GM12873 (cell line): ENCODE measurements around the gene CXCL16.

Source experiments
- TF ChIP-seq, protein P1 (sequence below): IDR thresholded peaks from 2 replicates; pipeline ENCODE4 v1.5.1; 2012; ENCODE audit warnings: low read depth, mild to moderate bottlenecking, moderate library complexity, low read length, control low read depth; ENCODE audit not compliant: insufficient read depth; ENCODE audit errors: missing control alignments

Gene CXCL16

DNA sequence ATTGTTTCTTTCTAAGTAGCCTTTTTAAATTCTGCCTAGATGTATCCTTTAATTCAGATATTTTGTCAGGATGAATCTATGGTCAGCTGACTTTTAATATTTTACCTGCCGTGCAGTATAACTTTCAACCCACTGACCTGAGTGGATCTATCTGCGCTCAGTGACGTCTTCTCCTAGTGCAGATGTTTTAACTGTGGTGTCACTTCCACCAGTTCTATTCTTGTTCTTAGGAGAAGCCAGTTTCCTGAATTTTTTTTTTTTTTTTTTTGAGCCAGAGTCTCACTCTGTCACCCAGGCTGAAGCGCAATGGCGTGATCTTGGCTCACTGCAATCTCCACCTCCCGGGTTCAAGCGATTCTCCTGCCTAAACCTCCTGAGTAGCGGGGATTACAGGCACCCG lies 27.0 kb upstream of the CXCL16 start:
- TF ChIP-seq, protein P1, sequence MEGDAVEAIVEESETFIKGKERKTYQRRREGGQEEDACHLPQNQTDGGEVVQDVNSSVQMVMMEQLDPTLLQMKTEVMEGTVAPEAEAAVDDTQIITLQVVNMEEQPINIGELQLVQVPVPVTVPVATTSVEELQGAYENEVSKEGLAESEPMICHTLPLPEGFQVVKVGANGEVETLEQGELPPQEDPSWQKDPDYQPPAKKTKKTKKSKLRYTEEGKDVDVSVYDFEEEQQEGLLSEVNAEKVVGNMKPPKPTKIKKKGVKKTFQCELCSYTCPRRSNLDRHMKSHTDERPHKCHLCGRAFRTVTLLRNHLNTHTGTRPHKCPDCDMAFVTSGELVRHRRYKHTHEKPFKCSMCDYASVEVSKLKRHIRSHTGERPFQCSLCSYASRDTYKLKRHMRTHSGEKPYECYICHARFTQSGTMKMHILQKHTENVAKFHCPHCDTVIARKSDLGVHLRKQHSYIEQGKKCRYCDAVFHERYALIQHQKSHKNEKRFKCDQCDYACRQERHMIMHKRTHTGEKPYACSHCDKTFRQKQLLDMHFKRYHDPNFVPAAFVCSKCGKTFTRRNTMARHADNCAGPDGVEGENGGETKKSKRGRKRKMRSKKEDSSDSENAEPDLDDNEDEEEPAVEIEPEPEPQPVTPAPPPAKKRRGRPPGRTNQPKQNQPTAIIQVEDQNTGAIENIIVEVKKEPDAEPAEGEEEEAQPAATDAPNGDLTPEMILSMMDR, result no peak

DNA sequence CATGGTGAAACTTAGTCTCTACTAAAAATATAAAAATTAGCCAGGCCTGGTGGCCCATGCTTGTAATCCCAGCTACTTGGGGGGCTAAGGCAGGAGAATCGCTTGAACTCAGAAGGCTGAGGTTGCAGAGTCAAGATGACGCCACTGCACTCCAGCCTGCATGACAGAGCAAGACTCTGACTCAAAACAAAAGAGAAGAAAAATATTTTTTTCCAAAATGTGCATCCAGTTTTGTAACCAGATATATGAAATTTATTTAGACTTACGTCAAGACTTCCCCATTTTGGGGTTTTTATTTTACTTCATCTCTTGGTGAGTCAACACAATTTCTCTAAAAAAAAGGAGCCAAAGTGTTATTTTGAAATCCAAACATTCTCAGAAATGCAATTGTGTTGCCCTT lies 26.5 kb upstream of the CXCL16 start:
- TF ChIP-seq, protein P1, result no peak

DNA sequence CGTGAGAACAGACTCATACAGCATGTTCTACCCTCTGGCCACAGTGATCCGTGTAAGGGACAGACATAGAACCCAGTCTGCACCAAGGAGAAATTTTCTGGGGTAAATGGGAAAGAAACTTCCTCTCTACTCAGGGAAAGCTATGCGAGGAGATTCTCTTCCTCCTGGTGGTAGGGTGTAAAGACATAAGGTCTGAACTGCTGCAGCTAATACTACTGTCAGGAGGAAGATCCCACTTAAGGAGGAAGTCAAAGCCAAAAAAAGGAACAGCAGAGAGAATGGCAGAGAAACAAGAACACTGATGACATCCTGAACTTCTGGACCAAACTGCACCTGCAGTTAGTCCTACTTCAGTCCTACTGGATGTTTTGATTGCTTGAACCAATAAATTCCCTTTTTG lies 24.9 kb upstream of the CXCL16 start:
- TF ChIP-seq, protein P1, result no peak

DNA sequence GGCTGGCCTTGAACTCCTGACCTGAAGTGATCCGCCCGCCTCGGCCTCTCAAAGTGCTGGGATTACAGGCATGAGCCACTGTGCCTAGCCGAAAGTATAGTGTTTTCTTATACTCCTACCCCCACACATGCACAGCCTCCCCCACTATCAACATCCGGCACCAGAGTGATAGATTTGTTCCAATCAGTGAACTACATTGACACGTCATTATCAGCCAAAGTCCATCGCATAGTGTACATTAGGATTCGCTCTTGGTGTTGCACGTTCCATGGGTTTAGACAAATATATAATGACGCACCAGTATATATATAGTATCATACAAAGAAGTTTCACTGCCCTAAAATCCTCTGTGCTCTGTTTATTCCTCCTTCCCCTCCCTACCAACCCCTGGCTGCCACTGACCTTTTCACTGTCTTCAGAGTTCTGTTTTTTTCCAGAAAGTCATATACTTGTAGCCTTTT lies 20.1 kb upstream of the CXCL16 start:
- TF ChIP-seq, protein P1, result no peak

DNA sequence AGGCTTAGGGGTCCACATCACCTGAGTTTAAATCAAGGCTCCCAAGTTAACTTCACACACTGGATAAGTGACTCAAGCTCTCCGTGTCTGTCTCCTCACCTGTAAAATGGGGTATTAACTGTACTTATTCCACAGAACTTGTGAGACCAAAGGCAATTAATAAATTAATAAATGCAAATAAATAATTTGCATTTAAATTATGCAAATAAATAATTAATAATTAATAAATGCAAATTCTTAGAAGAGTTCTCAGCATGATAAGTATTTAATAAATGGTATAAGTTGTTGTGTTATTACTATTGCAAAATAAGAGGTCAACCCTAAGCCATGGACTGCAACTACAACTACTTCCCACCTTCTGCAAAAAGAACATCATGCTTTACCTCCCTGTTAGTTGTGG lies 13.7 kb upstream of the CXCL16 start:
- TF ChIP-seq, protein P1, result no peak

DNA sequence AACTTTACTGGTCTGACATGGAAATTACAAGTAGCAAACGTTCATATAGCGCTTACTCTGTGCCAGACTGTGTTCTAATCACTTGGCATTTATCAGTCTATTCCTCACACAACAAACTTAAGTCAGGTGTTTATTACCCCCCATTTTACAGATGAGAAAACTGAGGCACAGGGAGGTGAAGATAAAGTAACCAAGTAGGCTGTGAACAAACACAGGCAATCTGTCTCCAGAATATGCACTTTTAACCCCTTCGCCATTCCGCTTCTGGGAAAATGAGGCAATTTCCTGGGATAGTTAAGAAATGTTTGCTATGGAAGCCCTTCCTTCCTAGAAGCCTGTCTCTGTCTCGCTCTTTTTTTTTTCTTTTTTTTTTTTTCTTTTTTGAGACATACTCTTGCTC lies 12.2 kb upstream of the CXCL16 start:
- TF ChIP-seq, protein P1, result no peak

DNA sequence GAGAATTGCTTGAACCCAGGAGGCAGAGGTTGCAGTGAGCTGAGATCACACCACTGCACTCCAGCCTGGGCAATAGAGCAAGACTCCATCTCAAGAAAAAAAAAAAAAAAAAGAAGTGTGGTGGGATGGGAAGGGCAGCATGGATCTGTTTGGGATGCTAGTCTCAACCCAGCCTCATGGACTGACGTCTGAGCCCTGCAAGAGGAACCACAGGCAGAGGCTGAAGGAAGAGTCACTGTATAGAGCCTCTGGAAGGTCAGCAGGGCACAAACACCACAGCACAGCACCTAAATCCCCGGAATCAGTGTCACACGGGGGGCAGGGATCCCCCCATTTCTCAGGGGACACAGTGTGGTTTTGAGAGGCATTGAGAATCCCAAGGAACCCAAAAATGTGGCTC lies 10.9 kb upstream of the CXCL16 start:
- TF ChIP-seq, protein P1, result no peak
